Liver (tissue), 3 donors: ENCODE data around the gene INSM1.

ENCODE experiments used
- CTCF ChIP-seq: fragments of 150-350 bp; IDR thresholded peaks from 2 replicates; pipeline ENCODE4 v1.5.1; 2017; ENCODE audit warnings: improper control_type of control experiment, low read depth, low read length; ENCODE audit not compliant: missing input control
- FOXA1 ChIP-seq: IDR thresholded peaks from 2 replicates; pipeline ENCODE4 v1.6.1; 2016; ENCODE audit warnings: antibody characterized with exemption
- GABPA ChIP-seq, 2 donors: IDR thresholded peaks in 1 of 2; conservative IDR thresholded peaks in 1 of 2; 2 replicates each; pipeline ENCODE4 v1.6.1; 2016; ENCODE audit warnings: antibody characterized with exemption in 2 of 2, mild to moderate bottlenecking in 1 of 2, moderate library complexity in 1 of 2
- SP1 ChIP-seq: IDR thresholded peaks from 2 replicates; pipeline ENCODE4 v1.6.1; 2018; ENCODE audit warnings: antibody characterized with exemption, mild to moderate bottlenecking
- YY1 ChIP-seq: IDR thresholded peaks from 2 replicates; pipeline ENCODE4 v1.6.1; 2016; ENCODE audit warnings: antibody characterized with exemption, mild to moderate bottlenecking
- donor health status: healthy.
- donor health status: healthy.

GRCh38 chr20:20363799-20364592 lies 3.9 kb upstream of the INSM1 start:
- no peak for TF ChIP-seq CTCF
- no peak for TF ChIP-seq GABPA (IDR thresholded peaks at IDR 0.05 in 1 of 2, conservative IDR thresholded peaks at IDR 0.05 in 1 of 2)
- TF ChIP-seq YY1 = no peak
- TF ChIP-seq FOXA1 = no peak
- TF ChIP-seq SP1 = no peak
